A549 (cell line): ENCODE measurements around the gene TMEM168. TPM values are rescaled to one million over a fixed set of nuclear protein-coding genes. Genes with fewer than 3 reads are reported as not detected.

Experiments
- ATAC-seq, 2 experiments: fragments of 200-7000 bp in 1 of 2; fragments of >200 bp in 1 of 2; cut with Nextera tagmentation in 1 of 2; cut with Tn5 transposase in 1 of 2; 3 replicates each; pipeline versions ENCODE4 v1.8.0 to v1.9.1; 2018 to 2020; ENCODE audit warnings: mild to moderate bottlenecking in 1 of 2, moderate library complexity in 1 of 2
- CTCF ChIA-PET: fragments of 300-600 bp; sonication (Branson Sonifier 250); formaldehyde crosslinking; extraction: SDS; loops from one replicate; lab custom pipeline; 2021; ENCODE audit warnings: antibody characterized with exemption, inconsistent platforms; lab: Yijun Ruan, JAX
- POLR2A ChIA-PET: fragments of 350-600 bp; formaldehyde crosslinking; extraction: SDS; loops from one replicate; lab custom pipeline; 2021; ENCODE audit warnings: antibody characterized with exemption, inconsistent platforms; lab: Yijun Ruan, JAX
- DNase-seq, 2 experiments: peaks; one replicate each; pipeline versions ENCODE4 v3.0.0 to v3.0.0-alpha.2; 2011 to 2016; ENCODE audit warnings: low read depth in 1 of 2, low spot score in 1 of 2
- FAIRE-seq: peaks from 2 replicates; lab custom pipeline; 2011; peaks lifted over from hg19 to GRCh38; lab: Jason Lieb, UNC
- H3K27ac ChIP-seq, 2 experiments: fragments of >200 bp; sonication (Bioruptor Twin); formaldehyde crosslinking; 3 replicates each; pipeline ENCODE4 v1.5.1; 2016 to 2017
- H3K4me1 ChIP-seq: fragments of >200 bp; sonication (Bioruptor Twin); formaldehyde crosslinking; 3 replicates; pipeline ENCODE4 v1.6.1; 2016
- H3K4me2 ChIP-seq: fragments of >200 bp; sonication (Bioruptor Twin); formaldehyde crosslinking; 3 replicates; pipeline ENCODE4 v1.6.1; 2016
- H3K4me3 ChIP-seq: fragments of >200 bp; sonication (Bioruptor Twin); formaldehyde crosslinking; 3 replicates; pipeline ENCODE4 v1.5.1; 2016
- H3K9me3 ChIP-seq: fragments of >200 bp; sonication (Bioruptor Twin); formaldehyde crosslinking; 3 replicates; pipeline ENCODE4 v1.6.1; 2016
- EHF ChIP-seq: fragments of 250-450 bp; sonication (Bioruptor Pico); IDR thresholded peaks from 2 replicates; pipeline ENCODE4 v1.5.0; 2020; ENCODE audit warnings: mild to moderate bottlenecking
- EP300 ChIP-seq, 2 experiments: fragments of >200 bp; sonication (Bioruptor Twin); formaldehyde crosslinking; IDR thresholded peaks; 2 replicates in 1 of 2; 3 replicates in 1 of 2; pipeline ENCODE4 v1.6.1; 2016 to 2017
- HEYL ChIP-seq: fragments of 250-450 bp; sonication (Bioruptor Pico); IDR thresholded peaks from 2 replicates; pipeline ENCODE4 v1.8.0; 2021; ENCODE audit warnings: mild to moderate bottlenecking, moderate library complexity
- HOXB13 ChIP-seq: fragments of 250-450 bp; sonication (Bioruptor Pico); IDR thresholded peaks from 2 replicates; pipeline ENCODE4 v1.5.0; 2020; ENCODE audit warnings: low read depth, mild to moderate bottlenecking, moderate library complexity
- HOXB5 ChIP-seq: fragments of 250-450 bp; sonication (Bioruptor Pico); IDR thresholded peaks from 2 replicates; pipeline ENCODE4 v1.5.0; 2020; ENCODE audit warnings: mild to moderate bottlenecking, moderate library complexity
- KDM1A ChIP-seq: fragments of 200-600 bp; sonication (generic); IDR thresholded peaks from 2 replicates; pipeline ENCODE4 v1.6.1; 2016; ENCODE audit warnings: low read depth, mild to moderate bottlenecking
- NFE2L2 ChIP-seq: fragments of 150-350 bp; conservative IDR thresholded peaks from 2 replicates; pipeline ENCODE4 v1.6.1; 2014; ENCODE audit warnings: low read length
- NPAS2 ChIP-seq: fragments of 250-450 bp; sonication (Bioruptor Pico); IDR thresholded peaks from 2 replicates; pipeline ENCODE4 v1.8.0; 2022; ENCODE audit warnings: mild to moderate bottlenecking, moderate library complexity, borderline replicate concordance
- POLR2AphosphoS2 ChIP-seq: conservative IDR thresholded peaks from 2 replicates; pipeline ENCODE4 v1.6.1; 2012; ENCODE audit warnings: low read length, improper control_type of control experiment, inconsistent platforms
- ZNF302 ChIP-seq: fragments of 250-450 bp; sonication (Bioruptor Pico); IDR thresholded peaks from 2 replicates; pipeline ENCODE4 v1.9.0; 2021; ENCODE audit warnings: inconsistent platforms, mild to moderate bottlenecking, moderate library complexity
- WGBS: methylation state at CpG from one replicate; pipeline ENCODE4 v1.1.6; 2017; ENCODE audit errors: missing lambda C conversion rate; 5-methylcytosine and 5-hydroxymethylcytosine counted together
- polyA plus RNA-seq, 4 experiments: library from polyadenylated mRNA; depleted of rRNA in 3 of 4; stranded (reverse); fragments of >200 nt; fragmentation: RNase III in 1 of 4; extraction: RNeasy Plus Mini Kit Qiagen cat#74134 plus additional on column Dnase treatment in 1 of 4; gene quantifications; 2 replicates in 3 of 4; 3 replicates in 1 of 4; pipeline ENCODE4 v1.2.3, GENCODE V29; 2011 to 2017
- TF ChIP-seq, protein P1 (sequence below): fragments of >200 bp; sonication (Bioruptor Twin); formaldehyde crosslinking; IDR thresholded peaks from 3 replicates; pipeline ENCODE4 v1.6.1; 2016
- TF ChIP-seq, protein P2 (sequence below): fragments of 250-450 bp; sonication (Bioruptor Pico); IDR thresholded peaks from 2 replicates; pipeline ENCODE4 v1.5.0; 2021; ENCODE audit warnings: mild to moderate bottlenecking, moderate library complexity, borderline replicate concordance
- TF ChIP-seq, protein P3 (sequence below): IDR thresholded peaks from 2 replicates; pipeline ENCODE4 v1.6.1; 2012
- TF ChIP-seq, protein P4 (sequence below): fragments of 200-600 bp; sonication (generic); IDR thresholded peaks from 2 replicates; pipeline ENCODE4 v1.6.1; 2016; ENCODE audit warnings: antibody characterized with exemption, mild to moderate bottlenecking, moderate library complexity

TMEM168 gene
- polyA plus RNA-seq, 2 of the 4 experiments (the other 2 are of a cell fraction) = 11.4 to 40.0 TPM

DNA sequence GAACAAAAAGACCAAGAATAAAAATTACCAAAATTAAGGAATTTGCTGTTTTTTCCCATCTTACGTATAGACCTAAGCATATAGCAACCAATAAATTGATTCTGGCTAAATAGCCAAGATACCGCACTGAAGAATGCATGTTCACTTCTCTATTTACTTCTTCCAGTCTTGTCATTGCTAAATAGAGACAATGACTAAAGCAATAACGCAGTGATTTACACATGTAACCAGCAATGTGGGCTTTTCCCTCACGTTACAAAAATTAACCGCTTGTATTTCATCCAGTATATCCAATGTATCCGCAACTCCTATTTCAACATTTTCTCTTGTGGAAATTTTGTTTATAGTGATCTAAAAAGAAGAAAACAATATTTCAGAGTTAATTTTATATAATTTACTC is 5.6 kb downstream of the TMEM168 start:
- ChIA-PET CTCF (no interaction called here), POLR2A (no interaction called here)
- TF ChIP-seq, protein P1, sequence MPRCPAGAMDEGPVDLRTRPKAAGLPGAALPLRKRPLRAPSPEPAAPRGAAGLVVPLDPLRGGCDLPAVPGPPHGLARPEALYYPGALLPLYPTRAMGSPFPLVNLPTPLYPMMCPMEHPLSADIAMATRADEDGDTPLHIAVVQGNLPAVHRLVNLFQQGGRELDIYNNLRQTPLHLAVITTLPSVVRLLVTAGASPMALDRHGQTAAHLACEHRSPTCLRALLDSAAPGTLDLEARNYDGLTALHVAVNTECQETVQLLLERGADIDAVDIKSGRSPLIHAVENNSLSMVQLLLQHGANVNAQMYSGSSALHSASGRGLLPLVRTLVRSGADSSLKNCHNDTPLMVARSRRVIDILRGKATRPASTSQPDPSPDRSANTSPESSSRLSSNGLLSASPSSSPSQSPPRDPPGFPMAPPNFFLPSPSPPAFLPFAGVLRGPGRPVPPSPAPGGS = no peak
- no peak for TF ChIP-seq EP300 (IDR thresholded peaks at IDR 0.05)
- no peak for TF ChIP-seq NFE2L2
- TF ChIP-seq, protein P2, sequence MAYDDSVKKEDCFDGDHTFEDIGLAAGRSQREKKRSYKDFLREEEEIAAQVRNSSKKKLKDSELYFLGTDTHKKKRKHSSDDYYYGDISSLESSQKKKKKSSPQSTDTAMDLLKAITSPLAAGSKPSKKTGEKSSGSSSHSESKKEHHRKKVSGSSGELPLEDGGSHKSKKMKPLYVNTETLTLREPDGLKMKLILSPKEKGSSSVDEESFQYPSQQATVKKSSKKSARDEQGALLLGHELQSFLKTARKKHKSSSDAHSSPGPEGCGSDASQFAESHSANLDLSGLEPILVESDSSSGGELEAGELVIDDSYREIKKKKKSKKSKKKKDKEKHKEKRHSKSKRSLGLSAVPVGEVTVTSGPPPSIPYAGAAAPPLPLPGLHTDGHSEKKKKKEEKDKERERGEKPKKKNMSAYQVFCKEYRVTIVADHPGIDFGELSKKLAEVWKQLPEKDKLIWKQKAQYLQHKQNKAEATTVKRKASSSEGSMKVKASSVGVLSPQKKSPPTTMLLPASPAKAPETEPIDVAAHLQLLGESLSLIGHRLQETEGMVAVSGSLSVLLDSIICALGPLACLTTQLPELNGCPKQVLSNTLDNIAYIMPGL (CRISPR knock-in tag) = no peak
- no peak for TF ChIP-seq HOXB13 (CRISPR knock-in tag)
- no peak for TF ChIP-seq KDM1A
- TF ChIP-seq, protein P3, sequence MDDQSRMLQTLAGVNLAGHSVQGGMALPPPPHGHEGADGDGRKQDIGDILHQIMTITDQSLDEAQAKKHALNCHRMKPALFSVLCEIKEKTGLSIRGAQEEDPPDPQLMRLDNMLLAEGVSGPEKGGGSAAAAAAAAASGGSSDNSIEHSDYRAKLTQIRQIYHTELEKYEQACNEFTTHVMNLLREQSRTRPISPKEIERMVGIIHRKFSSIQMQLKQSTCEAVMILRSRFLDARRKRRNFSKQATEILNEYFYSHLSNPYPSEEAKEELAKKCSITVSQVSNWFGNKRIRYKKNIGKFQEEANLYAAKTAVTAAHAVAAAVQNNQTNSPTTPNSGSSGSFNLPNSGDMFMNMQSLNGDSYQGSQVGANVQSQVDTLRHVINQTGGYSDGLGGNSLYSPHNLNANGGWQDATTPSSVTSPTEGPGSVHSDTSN = no peak
- TF ChIP-seq NPAS2 (CRISPR knock-in tag) = no peak
- DNase-seq (no peak), FAIRE-seq (no peak), ATAC-seq (no peak)
- peaks cover 13% of the 10 kb centered on the region; the same call in 2 of the 3 replicates for H3K4me1 ChIP-seq
- 91% methylated on average over 6 of the region's 6 CpGs for WGBS
- no peak overlapping the region for H3K4me2 ChIP-seq
- no peaks in the 10 kb centered on the region for H3K9me3 ChIP-seq
- no peak overlapping the region for H3K4me3 ChIP-seq
- no peak overlapping the region for H3K27ac ChIP-seq

DNA sequence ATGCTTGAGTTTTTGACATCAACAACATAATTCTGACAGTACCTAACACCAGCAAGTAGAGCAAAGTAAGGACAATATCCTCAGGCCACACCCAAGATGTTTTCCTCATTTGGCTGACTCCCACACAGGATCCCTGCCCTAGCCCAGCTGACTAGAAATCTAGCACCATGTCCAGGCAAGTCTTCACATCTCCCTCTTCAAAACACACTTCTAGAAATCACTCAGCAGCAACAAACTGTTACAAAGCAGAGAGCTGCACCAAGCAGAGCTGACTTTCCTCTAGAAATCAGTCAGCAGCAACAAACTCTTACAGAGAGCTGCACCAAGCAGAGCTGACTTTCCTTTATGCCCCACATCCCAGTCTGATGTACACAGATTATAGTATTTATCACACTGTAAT is 7.7 kb downstream of the TMEM168 start:
- no peak overlapping the region for H3K4me3 ChIP-seq
- H3K4me1 ChIP-seq = peaks cover 7% of the 10 kb centered on the region; the same call in 1 of the 3 replicates
- ChIA-PET POLR2A (no interaction called here), CTCF (interaction anchor here (1.8 kb wide), 1 partner anchor 18 kb away, joined by 3 read pairs; no protein-coding TSS in a partner anchor)
- H3K4me2 ChIP-seq = no peak overlapping the region
- no peak for ATAC-seq
- H3K27ac ChIP-seq = no peak overlapping the region
- no peak for DNase-seq
- FAIRE-seq = no peak
- no peak for TF ChIP-seq EHF (CRISPR knock-in tag)
- TF ChIP-seq, protein P3 = no peak
- TF ChIP-seq ZNF302 (CRISPR knock-in tag) = no peak
- no peak for TF ChIP-seq KDM1A
- no peak for TF ChIP-seq POLR2AphosphoS2
- TF ChIP-seq HEYL (CRISPR knock-in tag) = no peak
- TF ChIP-seq, protein P4, sequence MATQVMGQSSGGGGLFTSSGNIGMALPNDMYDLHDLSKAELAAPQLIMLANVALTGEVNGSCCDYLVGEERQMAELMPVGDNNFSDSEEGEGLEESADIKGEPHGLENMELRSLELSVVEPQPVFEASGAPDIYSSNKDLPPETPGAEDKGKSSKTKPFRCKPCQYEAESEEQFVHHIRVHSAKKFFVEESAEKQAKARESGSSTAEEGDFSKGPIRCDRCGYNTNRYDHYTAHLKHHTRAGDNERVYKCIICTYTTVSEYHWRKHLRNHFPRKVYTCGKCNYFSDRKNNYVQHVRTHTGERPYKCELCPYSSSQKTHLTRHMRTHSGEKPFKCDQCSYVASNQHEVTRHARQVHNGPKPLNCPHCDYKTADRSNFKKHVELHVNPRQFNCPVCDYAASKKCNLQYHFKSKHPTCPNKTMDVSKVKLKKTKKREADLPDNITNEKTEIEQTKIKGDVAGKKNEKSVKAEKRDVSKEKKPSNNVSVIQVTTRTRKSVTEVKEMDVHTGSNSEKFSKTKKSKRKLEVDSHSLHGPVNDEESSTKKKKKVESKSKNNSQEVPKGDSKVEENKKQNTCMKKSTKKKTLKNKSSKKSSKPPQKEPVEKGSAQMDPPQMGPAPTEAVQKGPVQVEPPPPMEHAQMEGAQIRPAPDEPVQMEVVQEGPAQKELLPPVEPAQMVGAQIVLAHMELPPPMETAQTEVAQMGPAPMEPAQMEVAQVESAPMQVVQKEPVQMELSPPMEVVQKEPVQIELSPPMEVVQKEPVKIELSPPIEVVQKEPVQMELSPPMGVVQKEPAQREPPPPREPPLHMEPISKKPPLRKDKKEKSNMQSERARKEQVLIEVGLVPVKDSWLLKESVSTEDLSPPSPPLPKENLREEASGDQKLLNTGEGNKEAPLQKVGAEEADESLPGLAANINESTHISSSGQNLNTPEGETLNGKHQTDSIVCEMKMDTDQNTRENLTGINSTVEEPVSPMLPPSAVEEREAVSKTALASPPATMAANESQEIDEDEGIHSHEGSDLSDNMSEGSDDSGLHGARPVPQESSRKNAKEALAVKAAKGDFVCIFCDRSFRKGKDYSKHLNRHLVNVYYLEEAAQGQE = no peak
- TF ChIP-seq, protein P2 (CRISPR knock-in tag) = no peak
- no peak for TF ChIP-seq HOXB5 (CRISPR knock-in tag)
- H3K9me3 ChIP-seq = no peaks in the 10 kb centered on the region
